Thyroid gland (tissue), 4 donors: Measurements from ENCODE around the gene PIGU.

Source experiments
- CTCF ChIP-seq, 6 experiments: fragments of 200-600 bp in 3 of 6; fragments of 450-650 bp in 3 of 6; sonication (generic) in 3 of 6; IDR thresholded peaks; one replicate each; pipeline ENCODE4 v1.5.1; 2016 to 2019; ENCODE audit warnings: antibody characterized with exemption in 6 of 6, mild to moderate bottlenecking in 2 of 6, inconsistent platforms in 1 of 6, moderate library complexity in 1 of 6
- POLR2A ChIP-seq, 2 donors: fragments of 450-650 bp; IDR thresholded peaks; one replicate each; pipeline ENCODE4 v1.6.1; 2017; ENCODE audit warnings: antibody characterized with exemption in 2 of 2, mild to moderate bottlenecking in 2 of 2, moderate library complexity in 1 of 2

- TF ChIP-seq CTCF (IDR thresholded peaks at IDR 0.05) (no peak), POLR2A (IDR thresholded peaks at IDR 0.05) (no peak)
Observed at GRCh38 chr20:34643928-34644327, 33.0 kb downstream of the PIGU start.
